ENCODE results near the gene CDC25B.

CDC25B gene

GRCh38 chr20:3781153-3781910, 14.8 kb upstream of the CDC25B start, which contains the start of gene SPEF1:
Gene SPEF1 (minus strand): TSS chr20:3781448. CDS start chr20:3781287, 161 bp downstream.
- DNase-seq (ENCODE audit: insufficient read length, low spot score) = peak; percentile 78
- TF ChIP-seq CTCF (IDR thresholded peaks at IDR 0.05; ENCODE audit: insufficient read depth, missing control alignments) = peak; percentile 54
- no peak for FAIRE-seq

DNA sequence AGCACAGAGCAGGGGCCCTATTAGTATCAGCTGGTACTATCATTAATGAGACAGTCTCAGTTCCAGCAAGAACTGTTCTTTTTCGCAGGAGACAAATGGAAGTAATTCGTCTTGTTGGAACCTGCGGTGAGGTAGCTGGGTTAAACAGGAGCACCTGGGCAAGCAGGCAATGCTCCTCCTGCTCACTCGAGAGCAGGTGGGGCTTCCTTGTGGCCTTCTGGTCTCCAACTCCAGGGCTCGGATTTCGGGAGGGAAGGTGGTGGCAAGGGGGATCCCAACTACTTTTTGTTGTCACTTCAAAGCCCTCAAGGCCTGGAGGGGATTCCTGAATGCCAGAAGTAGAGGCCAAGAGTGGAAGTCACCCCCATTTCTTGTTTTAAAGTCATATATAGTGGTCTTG, 13.5 kb upstream of the CDC25B start:
- DNase-seq (ENCODE audit: insufficient read length, low spot score) (no peak), FAIRE-seq (no peak)
- TF ChIP-seq CTCF (IDR thresholded peaks at IDR 0.05; ENCODE audit: insufficient read depth, missing control alignments) = no peak

GRCh38 chr20:3783068-3783489, 13.0 kb upstream of the CDC25B start:
- TF ChIP-seq CTCF (IDR thresholded peaks at IDR 0.05; ENCODE audit: insufficient read depth, missing control alignments) = no peak
- DNase-seq (ENCODE audit: insufficient read length, low spot score) (no peak), FAIRE-seq (no peak)

DNA sequence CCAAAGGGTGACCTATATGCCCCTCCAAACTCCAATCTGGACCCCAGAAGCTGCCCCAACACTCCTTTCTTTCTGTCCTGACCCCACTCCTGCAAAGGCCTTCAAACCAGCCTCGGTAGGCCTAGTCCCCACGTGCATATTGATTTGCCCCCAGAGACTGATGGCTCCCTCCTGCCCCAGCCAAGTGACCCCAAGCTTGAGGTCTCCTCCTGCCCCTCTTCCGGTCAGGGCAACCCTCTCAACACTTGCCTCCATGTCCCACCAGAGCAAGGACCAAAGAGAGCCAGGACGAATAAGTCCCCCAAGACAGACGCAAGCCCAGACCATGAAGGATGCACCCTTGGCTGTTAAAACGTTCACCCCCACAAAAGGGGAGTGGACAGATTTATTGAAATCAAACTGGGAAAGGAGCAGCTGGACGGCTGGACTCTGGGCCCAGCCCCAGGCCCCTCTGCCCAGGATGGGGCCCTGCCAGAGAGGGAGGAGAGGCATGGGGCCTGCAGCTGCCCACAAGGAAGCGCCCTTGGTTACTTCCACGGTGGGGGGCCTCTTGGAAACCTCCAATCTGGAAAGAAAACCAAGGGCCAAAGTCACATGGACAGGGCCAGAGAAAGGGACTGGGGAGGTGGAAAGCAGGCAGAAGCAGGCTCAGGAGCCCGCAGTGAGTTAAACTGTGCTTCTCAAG, 12.5 kb upstream of the CDC25B start:
- no peak for FAIRE-seq
- TF ChIP-seq CTCF (IDR thresholded peaks at IDR 0.05; ENCODE audit: insufficient read depth, missing control alignments) = no peak

GRCh38 chr20:3784216-3784853, 11.8 kb upstream of the CDC25B start:
- no peak for TF ChIP-seq CTCF (IDR thresholded peaks at IDR 0.05; ENCODE audit: insufficient read depth, missing control alignments)
- FAIRE-seq = no peak
- no peak for DNase-seq (ENCODE audit: insufficient read length, low spot score)

More for the DNA sequence above, 12.5 kb upstream of the CDC25B start:
- no peak for DNase-seq (ENCODE audit: insufficient read length, low spot score)

DNA sequence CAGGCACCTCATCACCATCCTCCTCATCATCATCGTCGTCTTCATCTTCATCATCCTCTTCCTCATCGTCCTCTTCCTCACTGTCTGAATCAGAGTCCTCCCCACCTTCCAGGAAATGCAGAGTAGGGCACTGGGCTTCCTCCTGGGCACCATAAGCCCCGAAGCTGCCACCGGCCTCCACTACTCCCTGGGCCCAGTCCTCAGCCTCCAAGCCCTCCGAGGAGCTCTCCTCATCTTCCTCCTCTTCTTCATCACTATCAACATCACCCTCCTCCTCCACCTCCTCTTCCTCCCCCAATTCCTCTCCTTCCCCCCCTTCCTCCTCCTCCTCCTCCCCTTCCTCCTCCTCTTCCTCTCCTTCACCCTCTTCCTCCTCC, 11.3 kb upstream of the CDC25B start:
- no peak for TF ChIP-seq CTCF (IDR thresholded peaks at IDR 0.05; ENCODE audit: insufficient read depth, missing control alignments)
- FAIRE-seq (no peak), DNase-seq (ENCODE audit: insufficient read length, low spot score) (no peak)
